Gastrocnemius medialis (tissue), 4 donors: ENCODE data around the gene ADSS1. TPM values are rescaled to one million over a fixed set of nuclear protein-coding genes. Genes with fewer than 3 reads are reported as not detected.

Experiments used
- ATAC-seq, 2 donors: fragments of 150-250 bp; one replicate each; pipeline ENCODE4 v1.9.1; 2016
- DNase-seq, 2 donors: peaks; one replicate each; pipeline ENCODE4 v3.0.0-alpha.2; 2019
- H3K27ac ChIP-seq, 4 donors: fragments of 200-600 bp; sonication (generic); 1 replicate in 1 of 4; 2 replicates in 3 of 4; pipeline ENCODE4 v1.5.1; 2016 to 2018; ENCODE audit warnings: mild to moderate bottlenecking in 2 of 4, moderate library complexity in 1 of 4
- H3K27me3 ChIP-seq, 3 donors: fragments of 200-600 bp; sonication (generic) in 2 of 3; 1 replicate in 1 of 3; 2 replicates in 2 of 3; pipeline versions ENCODE4 v1.5.1 to v1.6.0; 2016 to 2019; ENCODE audit warnings: mild to moderate bottlenecking in 1 of 3, moderate library complexity in 1 of 3
- H3K36me3 ChIP-seq, 2 donors: fragments of 200-600 bp; sonication (generic) in 1 of 2; one replicate each; pipeline ENCODE4 v1.5.1; 2017 to 2018
- H3K4me1 ChIP-seq, 2 donors: fragments of 200-600 bp; sonication (generic) in 1 of 2; one replicate each; pipeline ENCODE4 v1.5.1; 2016 to 2017; ENCODE audit warnings: mild to moderate bottlenecking in 2 of 2
- H3K4me3 ChIP-seq, 4 donors: fragments of 200-600 bp; sonication (generic) in 3 of 4; 1 replicate in 1 of 4; 2 replicates in 3 of 4; pipeline ENCODE4 v1.5.1; 2016 to 2019; ENCODE audit warnings: mild to moderate bottlenecking in 2 of 4
- H3K9me3 ChIP-seq, 3 donors: fragments of 200-600 bp; sonication (generic) in 2 of 3; 1 replicate in 1 of 3; 2 replicates in 2 of 3; pipeline ENCODE4 v1.5.1; 2016 to 2019
- CTCF ChIP-seq, 5 experiments: fragments of 450-650 bp in 3 of 5; fragments of 200-600 bp in 2 of 5; sonication (generic) in 2 of 5; IDR thresholded peaks in 4 of 5; conservative IDR thresholded peaks in 1 of 5; 1 replicate in 4 of 5; 2 replicates in 1 of 5; pipeline ENCODE4 v1.5.1; 2016 to 2019; ENCODE audit warnings: antibody characterized with exemption in 5 of 5, mild to moderate bottlenecking in 3 of 5, moderate library complexity in 3 of 5
- POLR2A ChIP-seq, 2 donors: fragments of 450-650 bp; IDR thresholded peaks; one replicate each; pipeline ENCODE4 v1.6.1; 2017; ENCODE audit warnings: antibody characterized with exemption in 2 of 2, mild to moderate bottlenecking in 2 of 2, moderate library complexity in 2 of 2
- in situ Hi-C, 4 donors: fragments of 200-750 bp; cut with MboI; loops; one replicate each; pipeline versions ENCODE4 v1.15.0 to v1.8.0; 2017; ENCODE audit warnings: low sequenced_read_pairs in 4 of 4
- intact Hi-C: fragments of 100-400 bp; cut with DNase I; formaldehyde crosslinking; loops from one replicate; pipeline ENCODE4 v1.15.1; 2023; ENCODE audit warnings: low total_unique reads
- total RNA-seq, 4 donors: library from RNA; depleted of rRNA; stranded (reverse); fragments of >200 nt; gene quantifications; one replicate each; pipeline versions ENCODE4 v1.1.0 to v1.2.3, GENCODE V29; 2016

Gene ADSS1
- total RNA-seq, 4 donors from 2014 or later: 165 to 577 (median 232) TPM

DNA sequence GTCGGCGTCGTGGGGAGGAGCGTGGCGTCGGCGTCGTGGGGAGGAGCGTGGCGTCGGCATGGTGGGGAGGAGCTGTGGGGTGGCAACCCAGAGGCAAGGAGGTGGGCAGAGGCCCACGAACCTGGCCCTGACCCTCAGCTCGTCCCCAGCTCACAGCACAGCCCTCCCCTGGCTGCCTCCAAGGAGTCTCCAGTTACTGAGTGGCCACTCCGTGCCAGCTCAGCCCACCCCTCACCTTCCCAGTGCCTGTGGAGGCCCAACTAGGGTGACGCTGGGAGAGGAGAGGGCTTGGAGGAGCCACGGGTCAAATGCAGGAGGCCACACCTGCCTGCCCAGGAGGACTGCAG, 5.8 kb downstream of the ADSS1 start:
- peaks cover 80 to 92% of the 10 kb centered on the region in 2 donors for H3K4me1 ChIP-seq
- ATAC-seq (no peak), DNase-seq (no peak)
- no peak overlapping the region for H3K4me3 ChIP-seq
- no peaks in the 10 kb centered on the region for H3K27me3 ChIP-seq
- no peaks in the 10 kb centered on the region for H3K36me3 ChIP-seq
- intact Hi-C loops (loop anchor here (10.0 kb wide), 1 partner anchor 1175 kb away; no protein-coding TSS in a partner anchor), in situ Hi-C loops (no loop called here)
- TF ChIP-seq POLR2A (IDR thresholded peaks at IDR 0.05) (no peak), CTCF (IDR thresholded peaks at IDR 0.05 in 4 of 5, conservative IDR thresholded peaks at IDR 0.05 in 1 of 5) (no peak)
- peak overlapping the region; percentile 91 to 96 (median 95) for H3K27ac ChIP-seq
- no peaks in the 10 kb centered on the region for H3K9me3 ChIP-seq

- ATAC-seq: no peak
- H3K36me3 ChIP-seq: no peaks in the 10 kb centered on the region
- H3K27ac ChIP-seq: peak overlapping the region; percentile 91 to 96 (median 95)
- no peak overlapping the region for H3K4me3 ChIP-seq
- no peaks in the 10 kb centered on the region for H3K9me3 ChIP-seq
- H3K4me1 ChIP-seq: peaks cover 80 to 90% of the 10 kb centered on the region in 2 donors
- in situ Hi-C loops (no loop called here), intact Hi-C loops (no loop called here)
- TF ChIP-seq CTCF (IDR thresholded peaks at IDR 0.05 in 4 of 5, conservative IDR thresholded peaks at IDR 0.05 in 1 of 5) (no peak), POLR2A (IDR thresholded peaks at IDR 0.05) (no peak)
- no peak for DNase-seq
- H3K27me3 ChIP-seq: no peaks in the 10 kb centered on the region
Measured at GRCh38 chr14:104730487-104730886, 6.5 kb downstream of the ADSS1 start.

GRCh38 chr14:104731320-104732294, 7.6 kb downstream of the ADSS1 start:
- in situ Hi-C loops: no loop called here
- peak overlapping the region; percentile 91 to 96 (median 95) for H3K27ac ChIP-seq

DNA sequence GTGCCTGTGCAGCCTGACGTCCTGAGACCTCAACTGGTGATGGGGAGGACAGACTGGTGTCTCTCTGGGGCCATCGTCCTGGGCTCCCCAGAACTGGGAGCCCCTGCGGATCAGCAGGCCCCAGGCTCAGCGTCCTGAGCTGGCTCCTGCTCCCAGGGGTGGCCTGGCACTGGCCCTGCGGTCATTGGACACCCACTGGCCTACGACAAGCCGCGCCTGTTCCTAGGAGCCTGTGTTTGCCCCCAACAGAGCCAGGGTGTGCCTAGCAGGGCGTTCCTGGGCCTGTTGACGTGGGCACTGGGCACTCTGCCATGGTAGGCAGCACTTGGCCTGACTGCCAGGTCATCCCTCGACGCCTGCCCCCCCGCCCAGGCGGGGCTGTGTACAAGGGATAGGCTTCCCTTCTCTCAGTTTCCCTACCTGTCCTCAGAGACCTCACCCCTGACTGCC, 8.4 kb downstream of the ADSS1 start:
- intact Hi-C loops: no loop called here
- TF ChIP-seq CTCF (IDR thresholded peaks at IDR 0.05 in 4 of 5, conservative IDR thresholded peaks at IDR 0.05 in 1 of 5) (no peak), POLR2A (IDR thresholded peaks at IDR 0.05) (peak; percentile 81 to 87)

More at GRCh38 chr14:104731320-104732294, 7.6 kb downstream of the ADSS1 start:
- Histone ChIP-seq H3K9me3 (no peaks in the 10 kb centered on the region), H3K4me1 (peaks cover 78 to 89% of the 10 kb centered on the region in 2 donors), H3K27me3 (no peaks in the 10 kb centered on the region), H3K36me3 (no peaks in the 10 kb centered on the region), H3K4me3 (peak overlapping the region in 1 of 4 donors; percentile 0)
- DNase-seq: no peak
- intact Hi-C loops: no loop called here
- ATAC-seq: no peak
- TF ChIP-seq POLR2A (IDR thresholded peaks at IDR 0.05): no peak
- peak; percentile 19 to 60 (median 40) for TF ChIP-seq CTCF (IDR thresholded peaks at IDR 0.05 in 4 of 5, conservative IDR thresholded peaks at IDR 0.05 in 1 of 5)

More for the DNA sequence above, 8.4 kb downstream of the ADSS1 start:
- ATAC-seq (peak; percentile 27 to 31), DNase-seq (peak; percentile 86 to 98)
- Histone ChIP-seq H3K4me1 (peaks cover 79 to 89% of the 10 kb centered on the region in 2 donors), H3K4me3 (peak overlapping the region in 1 of 4 donors; percentile 0), H3K27me3 (no peaks in the 10 kb centered on the region), H3K9me3 (no peaks in the 10 kb centered on the region), H3K36me3 (no peaks in the 10 kb centered on the region), H3K27ac (peak overlapping the region; percentile 91 to 96 (median 95))
- in situ Hi-C loops: no loop called here
